GM12892 (cell line): Measurements from ENCODE around the gene RELN.

Experiments
- POLR2A ChIP-seq: IDR thresholded peaks from 2 replicates; pipeline ENCODE4 v1.6.1; 2011; ENCODE audit warnings: low read depth, low read length, control low read depth
- POLR2AphosphoS5 ChIP-seq: IDR thresholded peaks from 2 replicates; pipeline ENCODE4 v1.6.1; 2011; ENCODE audit warnings: low read depth, low read length, control low read depth

DNA sequence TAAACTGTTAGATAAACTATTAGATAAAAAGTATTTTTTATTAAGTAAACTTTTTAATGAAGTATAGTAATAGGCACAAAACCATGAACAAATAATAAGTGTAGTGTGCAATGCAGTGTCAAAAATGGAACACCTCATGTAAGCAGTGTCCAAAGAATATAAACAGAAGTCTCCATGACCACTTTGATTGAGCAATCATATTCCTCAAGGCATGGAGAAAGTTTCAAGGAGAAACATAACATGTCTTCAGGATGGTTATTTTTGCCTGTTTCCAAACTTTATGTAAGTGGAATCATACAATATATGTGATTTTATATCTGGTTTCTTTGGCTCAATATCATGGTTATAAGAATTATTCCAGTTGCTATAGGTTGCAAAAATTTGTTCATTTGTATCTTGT lies 6.1 kb upstream of the RELN start:
- TF ChIP-seq POLR2A = no peak
- TF ChIP-seq POLR2AphosphoS5 = no peak
